ENCODE data around the gene FLCN.

The FLCN gene

DNA sequence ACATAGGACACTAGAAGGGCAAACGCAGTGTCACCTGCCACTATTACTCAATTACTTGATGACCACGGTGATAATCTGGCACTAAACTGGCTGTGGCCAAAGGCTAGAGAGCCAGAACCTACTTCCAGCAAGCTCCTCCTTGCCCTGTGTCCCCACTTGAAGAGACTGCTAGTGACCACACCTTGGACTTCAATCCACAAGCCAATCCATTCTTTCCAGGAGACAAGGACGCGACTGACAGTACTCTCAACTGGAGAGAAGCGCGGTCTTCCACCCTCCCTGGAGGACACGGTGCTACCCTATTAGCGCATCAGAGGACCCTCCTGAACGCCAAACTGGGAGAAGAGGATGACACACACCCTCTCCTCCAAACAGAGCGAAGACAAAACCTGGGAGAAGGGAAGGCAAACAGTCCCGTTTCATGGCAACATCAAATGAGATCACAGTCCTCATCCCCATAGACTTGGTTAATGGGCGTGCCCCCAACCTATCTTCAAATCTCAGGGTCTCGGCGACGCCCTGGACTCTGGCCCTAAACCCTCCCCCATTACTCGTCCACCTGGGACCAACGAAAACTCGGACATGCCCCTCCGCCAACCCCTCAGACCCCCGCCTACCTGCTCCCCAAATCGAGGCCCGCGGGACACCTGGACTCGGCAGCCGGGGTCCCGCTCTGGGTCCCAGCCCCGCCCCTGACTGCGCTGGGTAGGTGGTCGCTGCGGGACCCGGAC, 508 bp downstream of the FLCN start:
- DNase-seq (ENCODE audit: low spot score): peak; percentile 47

DNA sequence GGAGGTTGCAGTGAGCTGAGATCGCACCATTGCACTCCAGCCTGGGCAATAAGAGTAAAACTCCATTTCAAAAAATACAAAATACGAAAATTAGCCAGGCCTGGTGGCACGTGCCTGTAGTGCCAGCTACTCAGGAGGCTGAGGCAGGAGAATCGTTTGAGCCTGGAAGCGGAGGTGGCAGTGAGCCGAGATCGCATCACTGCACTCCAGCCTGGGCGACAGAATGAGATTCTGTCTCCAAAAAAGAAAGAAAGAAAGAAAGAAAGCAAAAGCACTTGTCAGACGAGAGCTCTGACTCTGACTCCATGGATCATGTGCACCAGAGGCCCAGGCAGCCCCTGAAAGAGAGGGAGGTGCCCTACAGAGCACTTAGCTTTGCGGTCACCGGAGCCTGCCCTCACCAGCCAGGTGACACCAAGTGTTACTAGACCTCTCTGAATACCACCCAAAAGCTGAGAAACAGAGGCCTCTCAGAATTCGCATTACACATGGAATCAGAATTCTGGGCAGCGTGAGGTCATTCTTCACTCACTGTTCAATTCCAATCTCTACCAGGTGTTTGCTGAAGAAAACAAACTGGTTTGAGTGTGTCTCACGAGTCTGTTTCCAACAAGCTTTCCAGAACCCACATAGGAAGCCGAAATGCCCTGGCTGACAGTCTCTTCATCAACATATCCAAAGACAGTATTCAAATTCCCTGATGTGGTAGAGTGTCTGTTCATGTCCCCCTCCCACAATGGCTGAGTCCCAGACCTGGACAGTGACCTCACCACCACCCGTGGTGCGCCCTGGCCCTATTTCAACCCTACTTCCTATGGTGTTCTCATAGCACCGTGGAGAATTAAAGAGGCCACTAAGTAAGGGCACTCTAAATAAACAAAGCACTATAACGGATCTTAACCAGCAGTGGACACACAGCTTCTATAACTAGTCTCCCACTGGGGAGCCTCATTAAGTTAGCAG, 1.5 kb downstream of the FLCN start:
- no peak for DNase-seq (ENCODE audit: low spot score)

- DNase-seq (ENCODE audit: low spot score): no peak
Measured at GRCh38 chr17:17232303-17232621, 4.7 kb downstream of the FLCN start.

- DNase-seq (ENCODE audit: low spot score): no peak
Measured at GRCh38 chr17:17231621-17232302, 5.2 kb downstream of the FLCN start.

GRCh38 chr17:17229416-17230384, 7.3 kb downstream of the FLCN start:
- DNase-seq (ENCODE audit: low spot score): no peak

DNA sequence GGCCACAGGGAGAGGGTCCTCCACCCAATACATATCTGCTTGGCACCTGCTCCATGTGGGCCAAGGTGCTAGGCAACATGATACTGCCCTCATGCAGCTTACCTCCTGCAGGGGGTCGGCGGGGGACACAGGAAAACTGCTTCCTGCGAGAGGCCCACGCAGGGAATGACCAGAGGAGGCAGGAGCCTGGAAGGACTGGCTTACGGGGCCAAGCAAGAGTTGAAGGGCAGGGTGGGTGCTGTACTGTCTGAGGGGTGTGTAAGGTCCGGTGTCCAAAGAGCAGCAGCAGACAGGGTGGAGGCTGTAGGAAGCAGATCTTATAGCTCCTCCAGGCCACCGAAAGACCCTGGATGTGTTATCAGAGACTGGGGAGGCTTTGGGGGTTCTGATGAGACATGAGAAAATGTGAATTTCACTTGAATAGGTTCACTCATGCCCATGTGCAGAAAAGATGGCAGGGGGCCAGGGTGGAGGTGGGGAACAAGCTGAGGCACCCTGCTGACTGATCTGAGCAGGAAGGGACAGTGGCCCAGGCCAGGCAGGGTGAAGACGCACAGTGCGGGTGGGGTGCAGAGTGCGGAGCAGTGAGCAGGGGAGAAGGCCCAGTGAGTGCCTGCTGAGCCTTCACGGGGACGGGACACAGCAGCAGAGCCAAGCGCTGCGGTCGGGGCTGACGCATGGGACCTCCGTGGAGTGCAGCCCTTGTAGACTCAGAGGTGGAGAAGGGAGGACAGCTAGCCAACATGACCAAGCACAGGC, 8.3 kb downstream of the FLCN start:
- DNase-seq (ENCODE audit: low spot score): no peak

DNA sequence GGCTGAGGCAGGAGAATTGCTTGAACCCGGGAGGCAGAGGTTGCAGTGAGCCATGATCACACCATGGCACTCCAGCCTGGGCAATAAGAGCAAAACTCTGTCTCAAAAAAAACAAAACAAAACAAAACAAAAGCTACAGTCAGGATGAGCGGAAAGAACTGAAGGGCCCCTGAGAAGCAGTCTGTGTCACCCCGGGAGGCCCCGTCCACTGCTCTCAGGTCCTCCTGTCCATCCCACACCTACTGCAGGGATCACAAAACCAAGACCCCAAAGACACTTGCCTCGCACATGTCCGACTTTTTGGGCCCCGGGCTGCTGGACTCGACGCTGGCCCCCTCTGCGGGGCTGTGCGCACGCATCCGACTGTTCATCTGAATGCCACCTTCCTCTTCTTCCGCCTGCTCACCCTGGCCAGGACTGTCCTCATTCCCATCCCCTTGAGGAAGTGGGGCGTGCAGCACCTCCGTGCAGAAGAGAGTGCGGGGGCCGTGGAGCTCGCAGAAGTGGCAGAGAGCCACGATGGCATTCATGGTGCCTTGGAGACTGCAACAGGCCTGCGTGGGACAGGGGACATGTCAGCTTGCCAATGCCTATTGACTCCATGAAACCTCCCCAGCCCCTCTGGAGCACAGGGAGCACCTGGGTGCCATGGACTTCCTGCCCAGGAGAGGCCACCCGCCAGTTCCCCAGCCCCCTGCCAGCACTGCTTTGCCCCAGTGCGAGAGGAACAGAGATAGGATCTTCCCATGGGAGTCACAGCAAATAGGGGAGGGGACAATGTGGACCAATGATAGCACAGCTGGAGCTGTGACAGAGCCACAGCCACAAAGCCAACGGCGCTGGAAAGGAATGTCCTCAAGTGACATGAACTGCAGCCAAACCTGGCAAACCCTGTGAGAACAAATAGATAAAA, 9.1 kb downstream of the FLCN start:
- no peak for DNase-seq (ENCODE audit: low spot score)

DNA sequence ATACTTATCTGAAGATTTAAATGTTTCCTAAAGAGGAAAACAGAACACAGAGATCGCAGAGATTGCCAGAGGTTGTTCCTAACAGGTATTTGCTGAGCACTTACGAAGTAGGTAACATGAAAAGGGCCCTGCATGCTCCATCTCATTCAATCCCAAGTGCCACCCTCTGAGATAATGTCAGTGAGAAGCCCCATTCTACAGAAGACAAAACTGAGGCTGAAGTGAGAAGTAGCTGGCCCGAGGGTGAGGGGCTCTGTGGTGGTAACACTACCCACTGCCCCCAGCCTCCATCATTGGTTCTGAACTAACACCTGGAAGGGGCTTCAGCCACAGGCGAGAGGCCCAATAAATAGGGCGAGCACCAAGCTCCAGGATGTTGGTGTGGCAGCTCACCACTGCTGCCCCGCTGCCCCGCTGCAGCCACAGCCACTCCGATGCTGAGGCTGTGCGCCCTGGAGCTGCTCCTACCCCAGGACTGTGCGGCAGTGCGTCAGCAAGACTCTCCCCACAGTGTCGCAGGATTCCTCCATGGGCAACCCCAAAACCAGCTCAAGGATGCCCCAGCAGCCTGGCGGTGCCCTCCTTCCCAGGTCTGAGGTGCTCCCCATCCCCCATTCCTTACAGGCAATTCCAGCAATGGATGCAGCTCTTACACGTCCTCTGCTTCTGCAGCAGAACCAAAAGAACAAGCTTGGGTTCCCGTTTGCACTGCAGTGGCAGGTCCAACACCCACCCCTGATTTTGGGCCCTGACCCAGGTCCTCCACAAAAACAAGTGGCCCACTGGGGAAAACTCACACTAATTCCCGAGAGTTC, 10.3 kb downstream of the FLCN start:
- no peak for DNase-seq (ENCODE audit: low spot score)

DNA sequence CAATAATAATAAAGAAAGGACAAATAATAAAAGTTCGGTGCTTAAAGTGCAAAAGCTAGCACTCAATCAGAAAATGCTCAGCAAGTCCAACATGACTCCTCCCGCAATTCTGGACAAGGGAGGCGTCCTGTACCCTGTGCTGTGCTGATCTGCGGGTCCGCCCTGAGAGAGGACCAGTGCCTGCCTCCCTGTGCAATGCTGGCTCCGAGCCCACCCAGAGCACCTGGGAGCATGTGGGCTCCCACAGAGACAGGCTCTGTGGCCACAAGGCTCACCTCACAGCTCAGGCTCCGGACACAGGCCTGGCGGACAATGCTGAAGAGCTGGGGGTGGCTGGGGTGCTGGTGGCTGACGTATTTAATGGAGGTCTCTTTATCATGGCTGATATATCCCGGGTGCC, 11.1 kb downstream of the FLCN start:
- DNase-seq (ENCODE audit: low spot score): no peak

- DNase-seq (ENCODE audit: low spot score): no peak
Measured at GRCh38 chr17:17224137-17224536, 12.8 kb downstream of the FLCN start.

DNA sequence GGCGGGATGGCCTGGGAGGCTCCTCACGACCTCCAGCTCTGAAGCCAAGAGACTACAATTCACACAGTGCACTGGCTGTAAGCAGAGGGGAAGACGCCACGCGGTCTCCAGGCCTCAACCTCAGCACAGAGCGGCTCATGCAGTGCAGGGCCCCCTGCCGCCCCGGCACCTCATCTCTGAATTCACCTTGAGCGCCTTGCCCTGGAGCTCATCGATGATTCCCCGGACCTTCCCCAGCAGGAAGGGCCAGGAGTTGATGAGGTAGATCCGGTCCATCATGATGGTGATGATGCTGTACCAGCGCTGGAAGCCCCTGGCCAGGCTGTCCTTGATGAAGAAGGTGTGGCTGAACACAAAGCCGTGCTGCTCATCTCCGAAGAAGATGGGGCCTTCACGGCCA, 13.2 kb downstream of the FLCN start:
- DNase-seq (ENCODE audit: low spot score): no peak

GRCh38 chr17:17221329-17221728, 15.6 kb downstream of the FLCN start:
- DNase-seq (ENCODE audit: low spot score): no peak

DNA sequence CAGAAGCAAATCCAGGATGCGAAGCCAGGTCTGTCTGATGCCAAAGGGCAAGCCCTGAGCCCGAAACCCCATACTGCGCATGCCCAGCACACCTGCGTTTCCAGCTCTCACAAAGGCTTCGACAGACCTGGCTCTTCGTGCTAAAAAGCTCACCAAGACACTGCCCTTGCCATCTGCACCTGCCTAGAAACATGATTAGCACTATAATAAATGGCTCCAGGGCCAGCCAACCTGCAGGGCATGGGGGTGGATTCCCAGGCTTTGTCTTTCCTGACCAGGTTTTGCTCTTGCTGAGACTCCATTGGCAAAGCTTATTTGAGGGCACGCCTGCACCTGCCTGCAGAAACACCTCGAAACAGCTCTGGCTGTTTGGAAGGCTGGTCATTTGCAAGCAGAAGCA, 16.4 kb downstream of the FLCN start:
- DNase-seq (ENCODE audit: low spot score): no peak

GRCh38 chr17:17217995-17218394, 19.0 kb downstream of the FLCN start:
- no peak for DNase-seq (ENCODE audit: low spot score)

GRCh38 chr17:17216776-17217175, 20.2 kb downstream of the FLCN start:
- DNase-seq (ENCODE audit: low spot score): no peak

DNA sequence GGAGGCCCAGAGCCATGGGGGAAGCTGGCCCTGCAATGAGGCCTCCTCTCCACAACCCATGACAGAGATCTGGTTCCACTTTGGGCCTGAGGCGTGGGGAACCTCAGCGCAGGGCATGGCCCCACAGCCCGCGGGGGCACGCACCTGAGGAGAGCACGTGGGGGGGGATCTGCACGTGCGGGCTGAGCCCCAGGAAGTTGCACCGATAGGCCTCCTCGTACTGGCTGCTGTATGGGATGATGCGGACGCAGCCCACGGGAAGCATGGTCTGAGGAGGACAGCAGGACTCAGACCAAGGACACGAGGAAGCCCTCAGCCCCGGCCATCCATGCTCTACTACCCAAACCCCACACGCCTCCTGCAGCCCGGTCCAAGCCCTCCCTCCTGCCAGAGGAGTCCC, 20.7 kb downstream of the FLCN start:
- DNase-seq (ENCODE audit: low spot score): no peak

DNA sequence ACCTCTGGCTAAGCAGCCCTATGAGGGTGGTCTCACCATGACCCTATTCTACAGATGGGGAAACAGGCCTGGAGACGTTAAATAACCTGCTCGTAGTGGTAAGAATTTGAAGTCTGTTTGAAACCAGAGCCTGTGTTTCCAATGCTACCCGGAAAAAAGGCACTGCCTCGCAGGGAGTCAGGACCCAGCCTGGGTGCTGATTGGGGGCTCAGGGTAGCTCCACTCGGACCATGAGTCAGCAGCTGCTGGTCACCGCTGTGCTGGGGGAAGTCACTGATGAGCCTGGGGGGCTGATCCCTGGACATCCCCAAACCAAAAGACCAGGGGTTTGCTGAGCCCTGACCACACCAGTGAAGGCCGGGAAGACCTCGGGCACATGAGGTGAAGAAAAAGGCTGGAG, 21.4 kb downstream of the FLCN start:
- DNase-seq (ENCODE audit: low spot score): no peak

DNA sequence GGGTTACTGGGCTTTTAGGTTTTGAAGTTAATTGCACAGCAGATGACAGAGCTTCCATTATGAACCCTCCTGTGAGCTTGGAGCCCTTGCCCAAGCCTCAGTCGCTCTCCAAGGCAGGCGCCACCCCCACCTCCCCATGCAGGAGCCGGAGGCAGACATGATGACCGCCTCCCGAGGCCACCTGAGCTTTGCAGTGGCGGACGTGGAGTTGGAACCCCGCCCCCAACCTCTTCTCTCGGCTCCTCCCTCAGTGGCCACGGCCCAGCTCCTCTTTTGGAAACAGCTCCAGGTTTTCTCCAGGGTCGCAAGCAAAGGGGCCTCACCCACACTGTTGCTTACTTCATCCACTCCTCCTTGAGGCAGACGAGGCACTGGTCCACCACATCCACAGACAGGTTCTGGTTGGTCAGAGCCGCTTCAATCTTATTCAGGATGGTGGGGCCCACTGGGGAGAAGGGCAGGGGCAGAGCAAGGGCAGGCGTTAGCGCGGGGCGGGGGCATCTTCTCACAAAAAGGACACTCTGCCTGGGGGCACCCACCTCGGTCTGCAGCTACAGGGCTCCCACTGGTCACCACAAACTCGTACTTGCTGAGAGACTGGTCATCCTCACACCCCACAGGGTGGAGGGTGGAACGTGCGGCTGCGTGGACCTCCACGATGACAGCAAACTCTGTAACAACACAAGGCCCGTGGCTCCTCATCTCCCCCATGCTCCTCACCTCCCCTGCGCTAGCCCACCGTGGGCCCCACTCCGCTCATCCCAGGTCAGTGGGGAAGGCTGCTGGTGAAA, 22.1 kb downstream of the FLCN start:
- no peak for DNase-seq (ENCODE audit: low spot score)
